Measurements from ENCODE around the gene ZFP28.
A peak's percentile ranks its signal among the peaks of the same experiment; 100 is the strongest.

ZFP28 gene

GRCh38 chr19:56594783-56595547 is 56.2 kb downstream of the ZFP28 start, which contains the start of gene ZNF71:
Gene ZNF71, plus strand, starts transcription at chr19:56595302. Its CDS starts 6,257 bp downstream, at chr19:56601559.
- peak within 1 kb of the TSS; percentile 74 to 94 (median 88) for H3K4me3 ChIP-seq
- peak within 1 kb of the TSS in 20 of 21 experiments; percentile 31 to 89 (median 76) for H3K27ac ChIP-seq

GRCh38 chr19:56595548-56595899 is 56.8 kb downstream of the ZFP28 start:
- H3K4me3 ChIP-seq, result peak overlapping the region; percentile 74 to 94 (median 88)
- H3K27ac ChIP-seq, result peak overlapping the region in 20 of 21 experiments; percentile 31 to 89 (median 76)

GRCh38 chr19:56596676-56597075 is 57.9 kb downstream of the ZFP28 start:
- H3K27ac ChIP-seq, result no peak overlapping the region

GRCh38 chr19:56597696-56598095 is 58.9 kb downstream of the ZFP28 start:
- Histone ChIP-seq H3K4me3 (no peak overlapping the region), H3K27ac (no peak overlapping the region)

More at GRCh38 chr19:56596676-56597075, 57.9 kb downstream of the ZFP28 start:
- H3K4me3 ChIP-seq, result no peak overlapping the region

GRCh38 chr19:56601375-56601774 is 62.6 kb downstream of the ZFP28 start:
- no peak overlapping the region for H3K4me3 ChIP-seq
- no peak overlapping the region for H3K27ac ChIP-seq

GRCh38 chr19:56603829-56604228 is 65.1 kb downstream of the ZFP28 start:
- H3K27ac ChIP-seq, result no peak overlapping the region
- no peak overlapping the region for H3K4me3 ChIP-seq
